ENCODE data around the gene PHF12.
A peak's percentile ranks its signal among the peaks of the same experiment; 100 is the strongest.
"Not testable (repeated sequence)": the region's sequence is repeated elsewhere in the genome, so short reads cannot be mapped to it uniquely, and the experiment has no call there.

The PHF12 gene

GRCh38 chr17:28928061-28928460 lies 23.3 kb downstream of the PHF12 start:
- DNase-seq: no peak

DNA sequence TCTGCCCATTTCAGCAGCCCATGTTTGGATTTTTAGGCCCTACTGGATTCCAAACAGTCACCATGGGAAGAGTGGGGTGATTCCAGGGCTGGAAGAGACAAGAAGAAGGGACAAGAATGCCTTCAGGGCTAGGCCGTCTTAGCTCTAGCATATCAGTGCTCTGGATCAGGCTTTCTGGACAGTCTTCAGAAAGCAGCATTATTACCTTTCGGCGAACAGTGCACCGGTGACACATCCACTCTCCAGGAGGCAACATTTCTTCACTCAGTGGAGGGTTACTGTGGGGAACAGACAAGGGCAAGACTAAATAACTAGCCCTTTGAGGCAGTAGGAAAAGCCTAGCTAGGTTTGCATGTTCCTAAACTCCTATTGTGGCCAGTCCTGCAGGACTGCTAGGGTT lies 24.5 kb downstream of the PHF12 start:
- DNase-seq: no peak

- no peak for DNase-seq
Measured at GRCh38 chr17:28926366-28926765, 25.0 kb downstream of the PHF12 start.

DNA sequence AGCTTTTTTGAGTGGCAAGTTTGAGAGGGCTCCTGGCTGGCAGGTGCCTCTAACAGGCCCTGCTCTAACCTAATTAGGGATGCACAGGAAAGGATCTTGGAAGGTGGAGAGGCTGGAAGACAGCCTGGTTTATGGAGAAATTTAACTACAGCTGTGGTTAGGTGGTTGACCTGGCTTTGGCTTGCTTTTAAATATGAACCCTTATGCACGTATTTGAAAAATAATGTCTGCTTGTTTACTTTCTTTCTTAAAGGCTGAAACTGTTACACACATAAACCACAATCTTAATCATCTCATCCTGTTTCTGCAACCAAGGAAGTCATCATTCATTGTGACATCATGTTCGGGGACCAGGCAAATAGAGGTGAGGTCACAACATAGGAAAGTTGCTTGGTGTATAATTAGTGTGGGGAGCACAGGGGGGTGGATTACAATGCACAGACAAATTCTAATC lies 25.4 kb downstream of the PHF12 start:
- peak; percentile 80 for DNase-seq

GRCh38 chr17:28920201-28920600 lies 31.1 kb downstream of the PHF12 start:
- no peak for DNase-seq

GRCh38 chr17:28918295-28918694 lies 33.0 kb downstream of the PHF12 start:
- no peak for DNase-seq

GRCh38 chr17:28917465-28917864 lies 33.9 kb downstream of the PHF12 start:
- DNase-seq: no peak

GRCh38 chr17:28917029-28917428 lies 34.3 kb downstream of the PHF12 start:
- DNase-seq: no peak

- no peak for DNase-seq
Measured at GRCh38 chr17:28916302-28916934, 34.9 kb downstream of the PHF12 start.

DNA sequence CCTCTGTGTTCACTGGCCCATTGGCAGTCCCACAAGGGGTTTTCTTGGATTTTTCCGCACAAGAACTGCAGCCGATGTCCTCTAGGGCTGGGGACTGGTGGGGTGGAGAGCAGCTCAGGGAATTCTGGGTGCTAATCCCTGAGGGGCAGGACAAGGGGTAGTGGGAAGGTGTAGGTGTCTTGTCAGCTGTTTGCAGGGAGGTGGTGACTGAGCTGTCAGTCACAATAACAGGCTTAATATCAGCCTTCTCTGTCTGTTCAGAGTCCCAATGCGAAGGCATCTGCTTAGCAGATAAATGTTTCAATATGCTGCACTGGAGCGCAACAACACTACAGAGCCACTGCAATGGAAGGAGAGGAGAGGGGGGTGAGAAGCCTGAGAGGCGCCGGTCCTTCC lies 38.4 kb downstream of the PHF12 start:
- no peak for DNase-seq

- DNase-seq: no peak
Measured at GRCh38 chr17:28912281-28912937, 38.9 kb downstream of the PHF12 start.

- no peak for DNase-seq
Measured at GRCh38 chr17:28911411-28912045, 39.8 kb downstream of the PHF12 start.

DNA sequence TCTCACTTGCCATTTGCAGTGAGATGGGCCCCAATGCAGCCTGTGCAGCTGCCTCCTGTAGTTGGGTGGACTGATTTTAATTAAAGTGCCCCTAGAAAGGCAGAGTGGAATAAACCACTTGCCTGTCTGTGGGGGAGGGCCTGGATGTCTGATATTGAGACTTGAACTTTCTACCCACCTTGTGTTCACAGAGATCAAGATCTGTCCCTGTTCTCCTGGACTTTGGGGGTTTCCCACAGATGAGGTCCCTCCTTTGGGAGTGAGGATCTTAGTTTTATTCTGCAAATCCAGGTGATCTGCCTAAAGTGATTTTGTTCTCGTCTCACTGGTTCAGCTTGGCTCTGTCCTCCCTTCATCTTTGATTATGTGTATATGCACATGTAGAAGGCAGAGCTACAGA lies 40.8 kb downstream of the PHF12 start:
- no peak for DNase-seq

DNA sequence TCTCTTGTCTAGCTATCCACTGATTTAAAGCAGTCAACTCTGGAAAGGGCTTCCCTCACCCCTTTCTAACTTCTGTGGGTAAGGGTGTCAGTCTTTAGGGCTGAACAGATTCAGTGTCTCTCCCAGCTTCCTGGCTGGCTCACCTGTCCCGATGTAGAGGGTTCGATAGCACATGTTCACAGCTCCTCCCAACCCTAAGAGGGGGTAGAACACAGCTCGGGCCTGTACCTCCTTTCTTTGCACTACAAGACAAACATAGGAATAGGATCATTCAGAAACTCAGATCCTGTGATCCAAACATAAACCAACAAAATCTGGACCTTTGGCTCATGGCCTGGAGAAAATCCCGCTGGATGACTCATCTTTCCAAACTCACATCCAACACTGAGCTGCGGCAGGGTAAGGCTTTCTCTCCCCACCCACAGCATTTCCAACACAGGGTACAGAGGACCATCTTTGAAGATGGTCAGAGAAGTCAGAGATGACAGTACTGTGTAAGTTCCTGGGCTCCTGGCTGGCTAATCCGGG lies 42.6 kb downstream of the PHF12 start:
- DNase-seq: no peak

GRCh38 chr17:28907709-28908475 lies 43.4 kb downstream of the PHF12 start:
- DNase-seq: no peak

- DNase-seq: no peak
Measured at GRCh38 chr17:28906706-28907438, 44.4 kb downstream of the PHF12 start.

DNA sequence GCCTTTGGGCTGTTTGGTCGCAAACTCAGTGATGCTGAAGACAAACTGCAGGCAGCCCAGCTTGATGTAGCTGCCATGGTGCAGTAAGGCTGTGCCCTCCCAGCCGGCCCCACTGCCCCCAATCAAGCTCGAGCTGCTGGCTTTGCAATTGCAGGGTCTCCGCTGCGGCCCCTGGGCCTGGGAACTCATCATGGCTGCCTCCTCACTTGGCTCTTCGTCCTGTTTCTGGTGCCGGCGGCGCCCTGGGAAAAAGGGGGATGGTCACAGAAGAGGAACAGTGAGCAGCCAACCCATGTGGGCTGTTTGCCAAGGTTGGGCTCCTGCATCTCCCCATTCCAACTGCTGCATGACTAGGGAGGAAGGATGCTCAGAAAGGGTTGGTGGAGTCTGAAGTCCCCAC lies 45.0 kb downstream of the PHF12 start:
- DNase-seq: no peak

- DNase-seq: no peak
Measured at GRCh38 chr17:28904800-28905199, 46.5 kb downstream of the PHF12 start.

GRCh38 chr17:28903546-28903841 lies 47.8 kb downstream of the PHF12 start:
- DNase-seq: not testable (repeated sequence)

DNA sequence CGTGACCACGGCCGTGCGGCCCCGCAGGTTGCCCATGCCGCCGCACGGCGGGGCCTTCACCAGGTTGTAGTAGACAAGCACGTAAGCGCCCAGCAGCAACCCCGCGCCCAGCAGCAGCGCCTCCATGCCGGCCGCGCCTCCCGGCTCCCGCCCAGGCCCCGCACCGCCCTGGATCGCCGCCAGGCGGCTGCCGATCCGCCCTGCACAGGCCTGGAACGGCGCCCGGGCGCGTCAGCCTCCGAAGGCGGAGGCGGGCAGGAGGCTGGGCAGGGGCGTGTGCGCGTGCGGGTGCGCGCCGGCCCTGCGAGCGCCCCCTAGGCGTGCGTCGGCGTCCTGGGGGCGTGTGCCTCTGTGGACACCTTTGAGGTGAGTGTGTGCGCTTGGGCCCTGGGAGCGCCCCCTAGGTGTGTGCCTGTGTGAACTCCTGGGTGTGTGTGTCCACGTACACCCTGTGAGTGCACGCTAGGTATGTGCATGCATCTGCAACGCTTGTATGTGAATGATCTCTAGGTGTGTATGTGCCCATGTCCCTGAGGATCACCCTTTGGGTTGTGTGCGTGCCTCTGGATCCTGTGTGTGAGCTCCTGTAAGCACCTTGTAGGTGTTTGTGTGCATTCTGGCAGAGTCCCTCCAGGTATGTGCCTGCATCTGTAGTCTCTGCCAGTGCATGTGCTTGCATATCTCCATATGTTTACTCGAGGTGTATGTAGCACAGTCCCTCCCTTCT lies 48.3 kb downstream of the PHF12 start, which contains the start of gene DHRS13:
Gene DHRS13 (minus strand): TSS at position 261 of the 727 bp plus-strand sequence. CDS start 135 bp downstream, at position 126.
- DNase-seq: no peak

DNA sequence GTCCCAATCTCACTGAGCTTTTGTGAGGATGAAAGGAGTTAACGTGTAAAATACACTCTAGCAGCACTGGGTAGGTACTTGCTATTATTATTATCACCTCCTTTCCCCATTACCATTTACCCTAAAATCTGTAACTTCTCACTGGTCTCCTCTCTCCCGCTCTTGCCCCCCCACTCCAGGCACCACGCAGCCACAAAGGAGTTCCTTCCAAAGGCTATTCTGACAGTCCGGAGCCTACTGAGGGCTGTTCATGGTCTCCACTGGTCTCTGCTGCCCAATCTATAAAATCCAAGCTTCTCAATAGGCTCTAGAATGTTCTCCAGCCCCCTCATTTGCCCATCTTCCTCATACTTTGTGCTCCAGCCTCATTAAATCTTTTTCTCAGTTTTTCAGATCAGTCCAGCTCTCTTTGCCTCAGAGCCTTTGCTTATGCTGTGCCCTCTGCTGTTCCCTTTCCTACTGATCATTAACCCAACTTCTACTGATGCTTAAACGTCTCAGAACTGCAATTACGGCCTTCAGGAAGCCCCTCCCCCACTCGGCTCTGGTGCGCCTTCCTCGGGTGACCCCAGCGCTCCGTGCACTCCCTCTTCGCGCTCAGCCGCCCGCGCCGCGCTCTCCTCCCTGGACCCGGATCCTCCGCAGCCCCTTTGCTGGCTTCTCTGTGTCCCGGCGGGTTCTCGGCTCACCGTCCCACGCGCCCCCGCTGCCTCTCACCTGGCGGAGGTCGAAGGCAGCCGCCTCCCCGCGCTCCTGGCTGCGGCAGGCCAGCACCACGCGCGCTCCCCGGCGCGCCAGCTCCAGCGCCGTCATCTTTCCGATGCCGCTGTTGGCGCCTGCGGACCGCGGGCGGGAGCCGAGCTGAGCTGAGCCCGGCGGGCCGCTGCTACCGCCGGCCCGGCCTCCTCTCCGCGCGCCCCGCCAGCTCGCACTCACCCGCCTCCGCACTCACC lies 49.2 kb downstream of the PHF12 start:
- DNase-seq: no peak

Data from SIG-M5 (cell line).